Heart right ventricle (tissue), 16 donors: ENCODE data around the gene CCNL1. TPM values are rescaled to one million over a fixed set of nuclear protein-coding genes. Genes with fewer than 3 reads are reported as not detected.
"Not testable (repeated sequence)": the region's sequence is repeated elsewhere in the genome, so short reads cannot be mapped to it uniquely, and the experiment has no call there.

Experiments used
- ATAC-seq, 8 donors: fragments of 200-7000 bp; cut with Tn5 transposase; one replicate each; pipeline ENCODE4 v1.9.1; 2020; ENCODE audit warnings: mild to moderate bottlenecking in 8 of 8, moderate library complexity in 8 of 8, moderate number of reproducible peaks in 1 of 8
- DNase-seq, 2 donors: peaks; one replicate each; pipeline ENCODE4 v3.0.0-alpha.2; 2020
- H3K27ac ChIP-seq, 10 donors: fragments of 200-600 bp; sonication (generic) in 2 of 10; one replicate each; pipeline versions ENCODE4 v1.5.0 to v1.8.0; 2020 to 2022; ENCODE audit warnings: mild to moderate bottlenecking in 3 of 10
- H3K27me3 ChIP-seq, 7 donors: fragments of 200-600 bp; one replicate each; pipeline ENCODE4 v1.8.0; 2021 to 2022; ENCODE audit warnings: mild to moderate bottlenecking in 2 of 7
- H3K36me3 ChIP-seq, 9 donors: fragments of 200-600 bp; sonication (generic) in 1 of 9; one replicate each; pipeline versions ENCODE4 v1.5.0 to v1.8.0; 2020 to 2022; ENCODE audit warnings: mild to moderate bottlenecking in 2 of 9
- H3K4me1 ChIP-seq, 9 donors: fragments of 200-600 bp; sonication (generic) in 1 of 9; one replicate each; pipeline versions ENCODE4 v1.5.0 to v1.8.0; 2020 to 2022; ENCODE audit warnings: mild to moderate bottlenecking in 4 of 9
- H3K4me3 ChIP-seq, 10 donors: fragments of 200-600 bp; sonication (generic) in 2 of 10; one replicate each; pipeline versions ENCODE4 v1.5.0 to v1.8.0; 2020 to 2022; ENCODE audit warnings: mild to moderate bottlenecking in 7 of 10, moderate library complexity in 2 of 10
- H3K9me3 ChIP-seq, 11 donors: fragments of 200-600 bp in 10 of 11; sonication (generic) in 2 of 11; one replicate each; pipeline versions ENCODE4 v1.5.0 to v1.8.0; 2013 to 2022; ENCODE audit warnings: mild to moderate bottlenecking in 2 of 11, control low read depth in 1 of 11, moderate library complexity in 1 of 11
- CTCF ChIP-seq, 9 donors: fragments of 200-600 bp; sonication (generic) in 2 of 9; IDR thresholded peaks; one replicate each; pipeline versions ENCODE4 v1.5.0 to v1.8.0; 2021 to 2022; ENCODE audit warnings: antibody characterized with exemption in 9 of 9, mild to moderate bottlenecking in 5 of 9, moderate library complexity in 1 of 9
- WGBS, 2 donors: extraction: QIAGEN DNeasy Blood & Tissue Kit; methylation state at CpG; one replicate each; pipeline ENCODE4 v1.1.7; 2013; ENCODE audit warnings: inconsistent platforms in 1 of 2; 5-methylcytosine and 5-hydroxymethylcytosine counted together
- intact Hi-C, 10 donors: fragments of 100-400 bp; cut with DNase I; formaldehyde crosslinking; loops; one replicate each; pipeline versions ENCODE4 v1.11.1 to v1.14.2; 2022
- polyA plus RNA-seq, 2 donors: library from polyadenylated mRNA; stranded (reverse); fragments of 200-250 nt; gene quantifications; one replicate each; pipeline ENCODE4 v1.2.3, GENCODE V29; 2013
- total RNA-seq, 10 donors: library from RNA; stranded (reverse); fragmentation: NEBNext Ultra II Directional in 3 of 10; extraction: Animal tissue kit (Norgen Biotek cat#: 25700) in 3 of 10; gene quantifications; one replicate each; pipeline versions ENCODE4 v1.2.1 to v1.2.4, GENCODE V29; 2021 to 2023
- donor health status: Arrhythmogenic right ventricular cardiomyopathy.
- donor health status: ischemic (EF 13 %, LVEDD 7.1; RV severe dilation, severe dysfunction).
- donor health status: healthy with polysubstance abuse.
- donor health status: DM: no; HTN: yes; CAD: no.
- donor health status: DM: no; HTN: no; CAD: no.
- donor health status: ischemic (EF 25% LVEDD 6.9; RV normal size, moderate dysfunction).
- donor health status: ischemic (EF 25% LVEDD 5.7; RV mildly dilated, moderate dysfunction).
- donor health status: healthy.
- donor health status: DM: yes; HTN: yes; CAD: no.
- donor health status: Ischemic cardiomyopathy.
- donor health status: ischemic (EF 35%, LVEDD 5.7; RV mildly dilated, moderate dysfunction).
- donor health status: nonischemic (EF 11% LVEDD 7.7; RV severe dilation, severe dysfunction).
- donor health status: DM: yes; HTN: yes; CAD: no.
- donor health status: PGD.
- donor health status: ischemic (EF 29% LVEDD 5.4; RV normal size, mild dysfunction).
- donor health status: nonischemic (EF 23%, LVEDD 6.1; RV moderate dilation, normal function).

CCNL1 gene
- total and polyA plus RNA-seq, 12 donors: 19.1 to 77.3 (median 24.7) TPM

GRCh38 chr3:157188391-157188790 lies 28.4 kb upstream of the CCNL1 start:
- Histone ChIP-seq H3K9me3 (peaks cover 0 to 79% (median 0%) of the 10 kb centered on the region in 11 donors), H3K27me3 (no peaks in the 10 kb centered on the region), H3K4me1 (no peaks in the 10 kb centered on the region), H3K27ac (no peak overlapping the region), H3K4me3 (no peak overlapping the region), H3K36me3 (peaks cover 0 to 24% (median 6%) of the 10 kb centered on the region in 9 donors)
- ATAC-seq: no peak
- intact Hi-C loops: no loop called here
- DNase-seq: no peak
- no peak for TF ChIP-seq CTCF (IDR thresholded peaks at IDR 0.05)

GRCh38 chr3:157182879-157183278 lies 22.9 kb upstream of the CCNL1 start:
- WGBS, 2 donors: 87 to 95% methylated on average over 3 of the region's 3 CpGs
- intact Hi-C loops: no loop called here
- H3K4me1 ChIP-seq: no peaks in the 10 kb centered on the region

GRCh38 chr3:157180262-157180661 lies 20.3 kb upstream of the CCNL1 start:
- 95 to 97% methylated on average over 2 of the region's 2 CpGs for WGBS, 2 donors
- peaks cover 0 to 12% (median 1%) of the 10 kb centered on the region in 9 donors for H3K36me3 ChIP-seq
- intact Hi-C loops: no loop called here

More at GRCh38 chr3:157182879-157183278, 22.9 kb upstream of the CCNL1 start:
- Histone ChIP-seq H3K27me3 (no peaks in the 10 kb centered on the region), H3K27ac (no peak overlapping the region), H3K36me3 (peaks cover 0 to 24% (median 6%) of the 10 kb centered on the region in 9 donors), H3K9me3 (peaks cover 0 to 30% (median 0%) of the 10 kb centered on the region in 11 donors), H3K4me3 (no peak overlapping the region)
- no peak for TF ChIP-seq CTCF (IDR thresholded peaks at IDR 0.05)
- ATAC-seq (no peak), DNase-seq (no peak)

GRCh38 chr3:157179365-157179803 lies 19.4 kb upstream of the CCNL1 start:
- H3K27ac ChIP-seq: no peak overlapping the region
- intact Hi-C loops: loop anchor here in 2 of 10 donors (5.0 to 10.0 kb wide), 2 partner anchors 68 to 355 kb away; partner anchors contain the start of gene LEKR1 (in 1 of the 2)
- WGBS, 2 donors: 97 to 99% methylated on average over 27 of the region's 27 CpGs
- no peak for DNase-seq
- ATAC-seq: no peak
- peaks cover 0 to 6% (median 0%) of the 10 kb centered on the region in 11 donors for H3K9me3 ChIP-seq
- H3K27me3 ChIP-seq: no peaks in the 10 kb centered on the region
- no peak for TF ChIP-seq CTCF (IDR thresholded peaks at IDR 0.05)
- H3K36me3 ChIP-seq: peaks cover 0 to 3% (median 0%) of the 10 kb centered on the region in 9 donors
- H3K4me1 ChIP-seq: peaks cover 0 to 18% (median 13%) of the 10 kb centered on the region in 9 donors
- no peak overlapping the region for H3K4me3 ChIP-seq

More at GRCh38 chr3:157180262-157180661, 20.3 kb upstream of the CCNL1 start:
- Histone ChIP-seq H3K27ac (no peak overlapping the region), H3K4me3 (no peak overlapping the region), H3K27me3 (no peaks in the 10 kb centered on the region), H3K4me1 (peaks cover 0 to 17% (median 13%) of the 10 kb centered on the region in 9 donors), H3K9me3 (peaks cover 0 to 12% (median 0%) of the 10 kb centered on the region in 11 donors)
- no peak for DNase-seq
- no peak for TF ChIP-seq CTCF (IDR thresholded peaks at IDR 0.05)
- ATAC-seq: no peak

- not testable (repeated sequence) for H3K27me3 ChIP-seq, H3K27ac ChIP-seq, ATAC-seq, H3K4me3 ChIP-seq, DNase-seq, H3K9me3 ChIP-seq, H3K36me3 ChIP-seq
- peaks cover 5 to 25% (median 20%) of the 10 kb centered on the region in 9 donors for H3K4me1 ChIP-seq
- intact Hi-C loops: loop anchor here in 2 of 10 donors (5.0 to 10.0 kb wide), 2 partner anchors 69 to 354 kb away; partner anchors contain the start of gene LEKR1 (in 1 of the 2)
- WGBS, 2 donors: 98% methylated on average over 54 of the region's 54 CpGs
These were observed 18.8 kb upstream of the CCNL1 start for GRCh38 chr3:157178503-157179364.

- not testable (repeated sequence) for H3K4me3 ChIP-seq, H3K27me3 ChIP-seq, DNase-seq, ATAC-seq, H3K36me3 ChIP-seq, H3K27ac ChIP-seq, H3K9me3 ChIP-seq
- 79 to 80% methylated on average over 8 of the region's 9 CpGs for WGBS, 2 donors
- intact Hi-C loops: loop anchor here in 2 of 10 donors (5.0 to 10.0 kb wide), 2 partner anchors 69 to 353 kb away; partner anchors contain the start of gene LEKR1 (in 1 of the 2)
- peaks cover 5 to 29% (median 22%) of the 10 kb centered on the region in 9 donors for H3K4me1 ChIP-seq
These were observed 18.0 kb upstream of the CCNL1 start for GRCh38 chr3:157177801-157178453.
